ENCODE data around the gene MAN2A2. TPM values are rescaled to one million over a fixed set of nuclear protein-coding genes. Genes with fewer than 3 reads are reported as not detected.

MAN2A2 gene
- total RNA-seq, 1 experiment from 2014 or later = 27.4 TPM

DNA sequence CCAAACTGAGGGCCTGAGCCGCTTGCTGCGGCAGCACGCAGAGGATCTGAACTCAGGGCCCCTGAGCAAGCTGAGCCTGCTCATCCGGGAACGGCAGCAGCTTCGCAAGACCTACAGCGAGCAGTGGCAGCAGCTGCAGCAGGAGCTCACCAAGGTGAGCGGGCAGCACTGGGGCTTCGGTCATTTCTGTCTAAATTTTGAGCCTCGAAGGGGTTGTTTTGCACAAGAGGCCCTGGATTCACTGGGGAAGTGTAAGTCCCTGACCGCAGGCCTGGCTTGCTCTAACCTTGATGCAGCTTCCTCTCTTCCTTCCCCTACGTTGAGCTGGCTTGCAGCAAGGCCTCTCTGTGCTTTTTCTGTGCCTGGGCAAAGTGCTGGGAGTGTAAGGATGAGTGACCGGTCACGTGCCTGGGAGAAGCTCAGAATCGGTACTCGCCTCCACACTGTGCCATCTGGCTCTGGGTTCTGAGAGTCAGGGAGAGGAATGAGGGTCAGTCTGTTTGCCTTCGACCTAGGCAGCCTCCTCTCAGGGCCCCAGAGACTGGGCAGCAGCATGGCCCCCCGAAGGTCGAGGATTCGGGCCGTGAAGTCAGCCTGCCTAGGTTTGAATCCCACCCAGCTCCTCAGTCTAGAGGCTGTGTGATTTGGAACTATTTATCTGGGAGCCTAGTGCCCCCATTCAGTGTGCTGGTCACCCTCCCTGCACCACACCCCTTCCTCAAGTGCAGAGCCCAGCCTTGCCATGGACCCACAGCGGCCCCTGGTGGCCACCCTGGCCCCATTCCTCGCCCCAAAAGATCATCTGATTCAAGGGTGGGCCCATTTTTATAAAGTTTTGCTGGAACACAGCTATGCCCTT is 17.4 kb upstream of the MAN2A2 start:
- H2BK120ac ChIP-seq (ENCODE audit: low read depth, low read length, poor library complexity, severe bottlenecking) = no peak overlapping the region
- no peak overlapping the region for H4K91ac ChIP-seq (ENCODE audit: insufficient read length, low read depth, low read length)
- H3K4me3 Mint-ChIP-seq = peak overlapping the region in 1 of 2 experiments; percentile 19; a peak in 1 of 5 replicates
- no peak overlapping the region for H3T11ph ChIP-seq (ENCODE audit: low read length)
- H3K79me2 ChIP-seq (ENCODE audit: insufficient read depth, low read length) = no peaks in the 10 kb centered on the region
- H2BK5ac ChIP-seq (ENCODE audit: insufficient read length, low read length) = no peak overlapping the region
- H3K27ac Mint-ChIP-seq = peak overlapping the region in 2 of 3 experiments; percentile 64 to 70; a peak in 1 of 7 replicates
- no peaks in the 10 kb centered on the region for H3K27me3 ChIP-seq (ENCODE audit: insufficient read depth, low read length)
- H3K4me2 ChIP-seq (ENCODE audit: insufficient read depth, insufficient read length, low read length) = no peak overlapping the region
- H4K8ac ChIP-seq (replicated peaks; ENCODE audit: insufficient read length, low read depth, low read length) = no peak overlapping the region
- no peak overlapping the region for H2BK12ac ChIP-seq (ENCODE audit: insufficient read length, low read depth, low read length)
- H2AK5ac ChIP-seq (ENCODE audit: insufficient read length, low read length) = no peak overlapping the region
- peak; percentile 79 for DNase-seq
- H3K56ac ChIP-seq (ENCODE audit: insufficient read length, low read depth, low read length) = no peak overlapping the region
- no peak overlapping the region for H3K14ac ChIP-seq (ENCODE audit: insufficient read depth, low read length)
- H3K79me1 ChIP-seq (ENCODE audit: insufficient read depth, low read depth, low read length, poor library complexity, severe bottlenecking) = no peaks in the 10 kb centered on the region
- H3K18ac ChIP-seq (ENCODE audit: insufficient read length, low read depth, low read length) = no peak overlapping the region
- H3K27me3 Mint-ChIP-seq (ENCODE audit: low read depth) = no peaks in the 10 kb centered on the region
- H2AFZ ChIP-seq (ENCODE audit: low read length) = no peak overlapping the region
- H3K27ac ChIP-seq (ENCODE audit: insufficient read length, low read depth, low read length) = no peak overlapping the region
- no peak overlapping the region for H3K4ac ChIP-seq (ENCODE audit: low read depth, low read length)
- no peak overlapping the region for H2BK15ac ChIP-seq (ENCODE audit: low read depth, low read length)
- no peaks in the 10 kb centered on the region for H3K9me3 Mint-ChIP-seq
- peaks cover 17 to 29% of the 10 kb centered on the region in 2 experiments for H3K4me1 Mint-ChIP-seq
- H3K23me2 ChIP-seq (ENCODE audit: insufficient read length, low read depth, low read length, poor library complexity, severe bottlenecking) = peaks cover 7% of the 10 kb centered on the region
- no CpG with 5 or more reads among the region's 23 CpGs for WGBS (ENCODE audit: extremely low coverage, insufficient read length, low lambda C conversion rate)
- no peaks in the 10 kb centered on the region for H3K9me3 ChIP-seq (ENCODE audit: control insufficient read depth, low read depth, low read length)
- TF ChIP-seq, protein P1, sequence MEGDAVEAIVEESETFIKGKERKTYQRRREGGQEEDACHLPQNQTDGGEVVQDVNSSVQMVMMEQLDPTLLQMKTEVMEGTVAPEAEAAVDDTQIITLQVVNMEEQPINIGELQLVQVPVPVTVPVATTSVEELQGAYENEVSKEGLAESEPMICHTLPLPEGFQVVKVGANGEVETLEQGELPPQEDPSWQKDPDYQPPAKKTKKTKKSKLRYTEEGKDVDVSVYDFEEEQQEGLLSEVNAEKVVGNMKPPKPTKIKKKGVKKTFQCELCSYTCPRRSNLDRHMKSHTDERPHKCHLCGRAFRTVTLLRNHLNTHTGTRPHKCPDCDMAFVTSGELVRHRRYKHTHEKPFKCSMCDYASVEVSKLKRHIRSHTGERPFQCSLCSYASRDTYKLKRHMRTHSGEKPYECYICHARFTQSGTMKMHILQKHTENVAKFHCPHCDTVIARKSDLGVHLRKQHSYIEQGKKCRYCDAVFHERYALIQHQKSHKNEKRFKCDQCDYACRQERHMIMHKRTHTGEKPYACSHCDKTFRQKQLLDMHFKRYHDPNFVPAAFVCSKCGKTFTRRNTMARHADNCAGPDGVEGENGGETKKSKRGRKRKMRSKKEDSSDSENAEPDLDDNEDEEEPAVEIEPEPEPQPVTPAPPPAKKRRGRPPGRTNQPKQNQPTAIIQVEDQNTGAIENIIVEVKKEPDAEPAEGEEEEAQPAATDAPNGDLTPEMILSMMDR (conservative IDR thresholded peaks at IDR 0.05) = peak; percentile 99
- no peak overlapping the region for H3K23ac ChIP-seq (ENCODE audit: insufficient read length, low read depth, low read length)
- H2BK20ac ChIP-seq (ENCODE audit: low read depth, low read length, poor library complexity, severe bottlenecking) = no peak overlapping the region
- no peak overlapping the region for H3K9ac ChIP-seq (ENCODE audit: extremely low read depth, insufficient read length, low read length)
- peaks cover 0 to 10% (median 0%) of the 10 kb centered on the region in 3 experiments; a peak in 2 of 7 replicates for H3K36me3 Mint-ChIP-seq (ENCODE audit: insufficient read depth in 1 of 3, low read depth in 3 of 3)
- H4K5ac ChIP-seq (ENCODE audit: insufficient read length, low read depth, low read length) = no peak overlapping the region
- H3K4me1 ChIP-seq (ENCODE audit: insufficient read depth, low read length) = no peaks in the 10 kb centered on the region
- no peaks in the 10 kb centered on the region for H4K20me1 ChIP-seq (ENCODE audit: control insufficient read depth, insufficient read depth, insufficient read length)

All from H9 (cell line).